Keratinocyte (primary cell): ENCODE data around the gene TBC1D30. TPM values are rescaled to one million over a fixed set of nuclear protein-coding genes. Genes with fewer than 3 reads are reported as not detected.

Source experiments
- DNase-seq: peaks from one replicate; pipeline ENCODE4 v3.0.0-alpha.2; 2011; ENCODE audit warnings: low read depth, missing footprints, low spot score
- FAIRE-seq: peaks from 2 replicates; lab custom pipeline; 2011; peaks lifted over from hg19 to GRCh38; lab: Jason Lieb, UNC
- H2AFZ ChIP-seq: 2 replicates; pipeline ENCODE4 v1.6.0; 2012; ENCODE audit warnings: low read length, control low read depth, inconsistent platforms; ENCODE audit not compliant: control insufficient read depth
- H3K27ac ChIP-seq: 2 replicates; pipeline ENCODE4 v1.5.1; 2011; ENCODE audit warnings: low read length; ENCODE audit not compliant: control insufficient read depth, insufficient read depth
- H3K27me3 ChIP-seq: 3 replicates; pipeline ENCODE4 v1.6.0; 2011; ENCODE audit warnings: low read length; ENCODE audit not compliant: control insufficient read depth, insufficient read depth; ENCODE audit errors: extremely low read depth
- H3K36me3 ChIP-seq, 2 experiments: 2 replicates in 1 of 2; 3 replicates in 1 of 2; pipeline ENCODE4 v1.5.1; 2011; ENCODE audit warnings: low read length in 2 of 2, mild to moderate bottlenecking in 1 of 2; ENCODE audit not compliant: control insufficient read depth in 2 of 2, insufficient read depth in 2 of 2; ENCODE audit errors: extremely low read depth in 1 of 2
- H3K4me1 ChIP-seq: 3 replicates; pipeline ENCODE4 v1.5.1; 2011; ENCODE audit warnings: low read length; ENCODE audit not compliant: control insufficient read depth, insufficient read depth; ENCODE audit errors: extremely low read depth
- H3K4me2 ChIP-seq: 3 replicates; pipeline ENCODE4 v1.6.0; 2011; ENCODE audit warnings: low read depth, low read length; ENCODE audit not compliant: control insufficient read depth, insufficient read depth; ENCODE audit errors: extremely low read depth
- H3K4me3 ChIP-seq, 3 experiments: fragments of 200-600 bp in 1 of 3; sonication (generic) in 1 of 3; 2 replicates in 2 of 3; 3 replicates in 1 of 3; pipeline ENCODE4 v1.5.1; 2011 to 2016; ENCODE audit warnings: low read length in 3 of 3, mild to moderate bottlenecking in 3 of 3, control low read depth in 2 of 3, inconsistent platforms in 1 of 3, low read depth in 1 of 3, mixed read lengths in 1 of 3, mixed run types in 1 of 3, moderate library complexity in 1 of 3; ENCODE audit not compliant: control insufficient read depth in 2 of 3, insufficient read depth in 2 of 3; ENCODE audit errors: extremely low read depth in 1 of 3
- H3K79me2 ChIP-seq: 2 replicates; pipeline ENCODE4 v1.6.0; 2012; ENCODE audit warnings: low read length; ENCODE audit not compliant: control insufficient read depth, insufficient read depth
- H3K9ac ChIP-seq: 3 replicates; pipeline ENCODE4 v1.6.0; 2011; ENCODE audit warnings: low read length; ENCODE audit not compliant: control insufficient read depth, insufficient read depth; ENCODE audit errors: extremely low read depth
- H3K9me1 ChIP-seq: 3 replicates; pipeline ENCODE4 v1.6.0; 2011; ENCODE audit warnings: low read length; ENCODE audit not compliant: control insufficient read depth, insufficient read depth; ENCODE audit errors: extremely low read depth
- H3K9me3 ChIP-seq: 2 replicates; pipeline ENCODE4 v1.5.1; 2012; ENCODE audit warnings: low read depth, low read length; ENCODE audit not compliant: control insufficient read depth
- H4K20me1 ChIP-seq: 3 replicates; pipeline ENCODE4 v1.6.0; 2011; ENCODE audit warnings: low read length; ENCODE audit not compliant: control insufficient read depth, insufficient read depth; ENCODE audit errors: extremely low read depth
- EZH2 ChIP-seq: IDR thresholded peaks from one replicate; pipeline ENCODE4 v1.6.1; 2012; ENCODE audit warnings: inconsistent platforms, mild to moderate bottlenecking, low read length, moderate library complexity
- dilution Hi-C: fragments of 300-500 bp; cut with MboI; formaldehyde crosslinking; loops from one replicate; pipeline ENCODE4 v1.7.0; 2020; ENCODE audit warnings: low sequenced_read_pairs; ENCODE audit not compliant: extremely low pct_ligation_motif_present
- polyA plus RNA-seq, 5 experiments: library from polyadenylated mRNA; depleted of rRNA in 3 of 5; stranded (reverse) in 3 of 5; stranded (forward) in 1 of 5; unstranded in 1 of 5; fragments of >200 nt; gene quantifications; 1 replicate in 1 of 5; 2 replicates in 3 of 5; 3 replicates in 1 of 5; pipeline versions ENCODE4 v1.2.1 to v1.2.3, GENCODE V29; 2011 to 2012; ENCODE audit warnings: missing spikeins in 2 of 5, low read depth in 1 of 5, low replicate concordance in 1 of 5
- TF ChIP-seq, protein P1 (sequence below), 3 experiments: IDR thresholded peaks in 1 of 3; conservative IDR thresholded peaks in 1 of 3; optimal IDR thresholded peaks in 1 of 3; 2 replicates in 2 of 3; 3 replicates in 1 of 3; pipeline versions ENCODE3 to v1.5.1; 2011; ENCODE audit warnings: low read length in 3 of 3, mild to moderate bottlenecking in 3 of 3, moderate library complexity in 2 of 3, control low read depth in 1 of 3, inconsistent platforms in 1 of 3; ENCODE audit not compliant: insufficient read depth in 2 of 3; ENCODE audit errors: extremely low read depth in 1 of 3

The TBC1D30 gene
- polyA plus RNA-seq, 1 donor (not counting 4 experiments of a cell fraction or from before 2014, with no cell fraction given) = 0.50 TPM

DNA sequence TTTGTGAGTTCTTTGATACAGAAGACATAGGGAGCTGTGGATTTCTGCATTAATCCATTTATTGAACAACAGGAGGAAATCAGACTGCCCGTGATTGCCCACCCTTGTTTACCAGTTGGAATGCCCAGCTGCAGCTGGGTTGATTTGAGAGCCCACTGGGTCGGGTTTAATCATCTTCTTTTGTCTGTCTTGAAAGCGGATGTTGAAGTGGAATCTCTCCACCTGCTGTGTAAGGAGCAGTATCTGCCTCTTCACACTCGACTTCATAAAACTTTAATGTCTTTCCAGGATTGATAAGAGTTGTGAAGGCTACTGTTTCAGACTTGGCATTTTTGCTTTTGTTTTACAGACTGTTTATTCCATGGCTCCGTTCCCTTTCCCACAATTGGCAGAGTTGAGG lies 39.9 kb downstream of the TBC1D30 start:
- dilution Hi-C loops = no loop called here
- H3K9me3 ChIP-seq = no peaks in the 10 kb centered on the region
- TF ChIP-seq, protein P1, sequence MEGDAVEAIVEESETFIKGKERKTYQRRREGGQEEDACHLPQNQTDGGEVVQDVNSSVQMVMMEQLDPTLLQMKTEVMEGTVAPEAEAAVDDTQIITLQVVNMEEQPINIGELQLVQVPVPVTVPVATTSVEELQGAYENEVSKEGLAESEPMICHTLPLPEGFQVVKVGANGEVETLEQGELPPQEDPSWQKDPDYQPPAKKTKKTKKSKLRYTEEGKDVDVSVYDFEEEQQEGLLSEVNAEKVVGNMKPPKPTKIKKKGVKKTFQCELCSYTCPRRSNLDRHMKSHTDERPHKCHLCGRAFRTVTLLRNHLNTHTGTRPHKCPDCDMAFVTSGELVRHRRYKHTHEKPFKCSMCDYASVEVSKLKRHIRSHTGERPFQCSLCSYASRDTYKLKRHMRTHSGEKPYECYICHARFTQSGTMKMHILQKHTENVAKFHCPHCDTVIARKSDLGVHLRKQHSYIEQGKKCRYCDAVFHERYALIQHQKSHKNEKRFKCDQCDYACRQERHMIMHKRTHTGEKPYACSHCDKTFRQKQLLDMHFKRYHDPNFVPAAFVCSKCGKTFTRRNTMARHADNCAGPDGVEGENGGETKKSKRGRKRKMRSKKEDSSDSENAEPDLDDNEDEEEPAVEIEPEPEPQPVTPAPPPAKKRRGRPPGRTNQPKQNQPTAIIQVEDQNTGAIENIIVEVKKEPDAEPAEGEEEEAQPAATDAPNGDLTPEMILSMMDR (optimal IDR thresholded peaks at IDR 0.05 in 1 of 3, IDR thresholded peaks at IDR 0.05 in 1 of 3, conservative IDR thresholded peaks at IDR 0.05 in 1 of 3; ENCODE audit: extremely low read depth in 1 of 3, insufficient read depth in 2 of 3, low read length in 3 of 3) = no peak
- TF ChIP-seq EZH2 = no peak
- no peaks in the 10 kb centered on the region for H4K20me1 ChIP-seq
- H3K4me2 ChIP-seq = no peak overlapping the region
- peaks cover 7% of the 10 kb centered on the region for H3K27me3 ChIP-seq
- no peaks in the 10 kb centered on the region for H3K4me1 ChIP-seq
- no peak overlapping the region for H3K4me3 ChIP-seq
- no peaks in the 10 kb centered on the region for H3K36me3 ChIP-seq
- H3K9me1 ChIP-seq = no peaks in the 10 kb centered on the region
- no peak overlapping the region for H3K9ac ChIP-seq
- DNase-seq (no peak), FAIRE-seq (no peak)
- H3K79me2 ChIP-seq = no peaks in the 10 kb centered on the region
- no peak overlapping the region for H2AFZ ChIP-seq
- no peak overlapping the region for H3K27ac ChIP-seq

DNA sequence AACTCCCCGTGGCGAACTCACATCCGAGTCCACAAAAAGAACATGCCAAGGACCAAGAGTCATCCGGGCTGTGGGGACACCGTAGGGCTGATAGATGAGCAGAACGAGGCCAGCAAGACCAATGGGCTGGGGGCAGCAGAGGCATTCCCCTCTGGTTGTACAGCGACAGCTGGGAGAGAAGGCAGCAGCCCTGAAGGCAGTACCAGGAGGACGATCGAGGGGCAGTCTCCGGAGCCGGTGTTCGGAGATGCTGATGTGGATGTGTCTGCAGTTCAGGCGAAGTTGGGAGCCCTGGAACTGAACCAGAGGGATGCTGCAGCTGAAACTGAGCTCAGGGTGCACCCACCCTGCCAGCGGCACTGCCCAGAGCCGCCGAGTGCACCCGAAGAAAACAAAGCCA lies 50.7 kb downstream of the TBC1D30 start:
- Histone ChIP-seq H4K20me1 (no peaks in the 10 kb centered on the region), H3K27me3 (peaks cover 7% of the 10 kb centered on the region), H3K4me3 (no peak overlapping the region), H3K36me3 (no peaks in the 10 kb centered on the region), H3K27ac (no peak overlapping the region), H2AFZ (no peak overlapping the region), H3K9me1 (no peaks in the 10 kb centered on the region), H3K4me2 (no peak overlapping the region), H3K9ac (no peak overlapping the region), H3K79me2 (no peaks in the 10 kb centered on the region), H3K9me3 (no peaks in the 10 kb centered on the region), H3K4me1 (no peaks in the 10 kb centered on the region)
- TF ChIP-seq, protein P1 (optimal IDR thresholded peaks at IDR 0.05 in 1 of 3, IDR thresholded peaks at IDR 0.05 in 1 of 3, conservative IDR thresholded peaks at IDR 0.05 in 1 of 3; ENCODE audit: extremely low read depth in 1 of 3, insufficient read depth in 2 of 3, low read length in 3 of 3) = no peak
- TF ChIP-seq EZH2 = no peak
- FAIRE-seq (no peak), DNase-seq (no peak)
- dilution Hi-C loops = no loop called here
